Measurements from ENCODE around the gene PDE6C. TPM values are rescaled to one million over a fixed set of nuclear protein-coding genes. Genes with fewer than 3 reads are reported as not detected.

Gene PDE6C
- total RNA-seq, 2 donors from 2014 or later = not detected

DNA sequence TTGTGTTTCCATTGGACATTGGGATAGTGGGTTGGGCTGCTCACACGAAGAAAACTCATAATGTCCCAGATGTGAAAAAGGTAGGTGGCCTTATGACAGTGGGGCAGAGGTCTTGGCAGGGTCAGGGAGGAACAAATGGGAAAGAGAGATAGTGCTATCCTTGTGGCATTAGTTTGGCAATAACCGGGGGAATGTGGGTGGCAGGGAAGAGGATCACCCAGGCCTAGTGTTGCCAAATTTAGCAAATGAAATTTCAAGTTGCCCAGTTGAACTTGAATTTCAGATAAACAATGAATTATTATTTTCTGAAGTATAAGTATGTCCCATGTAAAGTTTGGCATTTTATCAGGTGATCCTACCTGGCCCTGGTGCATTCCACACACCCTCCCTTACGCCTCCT, 789 bp downstream of the PDE6C start:
- H3K27me3 ChIP-seq = no peaks in the 10 kb centered on the region
- H3K4me3 ChIP-seq = no peak overlapping the region
- no peaks in the 10 kb centered on the region for H3K36me3 ChIP-seq (replicated peaks in 1 of 2; ENCODE audit: insufficient read depth in 1 of 2, low read depth in 2 of 2)
- TF ChIP-seq CTCF (IDR thresholded peaks at IDR 0.05) = no peak
- TF ChIP-seq POLR2A (IDR thresholded peaks at IDR 0.05) = no peak
- no peaks in the 10 kb centered on the region for H3K9me3 ChIP-seq
- ATAC-seq (no peak), DNase-seq (no peak)
- intact Hi-C loops (cut with DNase I) = no loop called here
- H3K4me1 ChIP-seq = no peaks in the 10 kb centered on the region
- no peak overlapping the region for H3K27ac ChIP-seq
- WGBS, 2 donors = 60 to 63% methylated on average over 3 of the region's 3 CpGs

DNA sequence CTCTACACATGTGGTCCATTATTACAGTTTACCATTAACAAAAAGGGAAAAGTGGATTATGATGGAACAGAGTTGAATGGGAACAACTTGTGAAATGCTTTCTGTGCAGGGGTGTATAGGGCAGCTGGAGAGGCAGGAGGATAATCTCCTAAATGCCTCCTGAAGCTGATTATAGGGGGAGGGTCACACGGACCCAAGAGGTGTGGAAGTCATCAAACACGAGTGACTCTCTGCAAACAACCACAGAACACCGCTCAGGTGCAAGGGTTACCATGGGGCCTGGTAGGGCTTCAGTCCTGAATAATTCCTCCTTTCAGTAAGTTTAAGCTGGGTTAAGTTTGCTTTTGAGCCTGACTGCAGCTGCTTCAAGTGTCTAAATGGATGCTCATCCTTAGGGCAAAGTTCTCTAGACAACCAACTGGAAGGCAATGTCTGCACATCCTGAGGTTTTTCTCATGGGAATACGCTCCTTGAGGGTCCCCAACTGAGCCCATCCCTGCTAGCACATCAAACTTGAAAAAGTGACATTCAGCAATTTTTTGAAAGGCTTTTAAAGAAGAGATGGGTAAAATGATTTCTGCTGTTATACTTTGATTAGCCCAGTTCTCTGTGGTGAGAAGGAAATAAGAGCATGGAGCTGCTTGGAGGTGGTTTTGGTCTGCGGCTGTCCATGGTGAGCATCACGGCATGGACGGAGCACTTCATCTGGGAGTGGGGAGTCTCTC, 1.9 kb downstream of the PDE6C start:
- Histone ChIP-seq H3K27ac (no peak overlapping the region), H3K4me1 (no peaks in the 10 kb centered on the region), H3K27me3 (no peaks in the 10 kb centered on the region), H3K36me3 (replicated peaks in 1 of 2; ENCODE audit: insufficient read depth in 1 of 2, low read depth in 2 of 2) (no peaks in the 10 kb centered on the region), H3K4me3 (no peak overlapping the region), H3K9me3 (no peaks in the 10 kb centered on the region)
- 62 to 70% methylated on average over 7 of the region's 7 CpGs for WGBS, 2 donors
- ATAC-seq (no peak), DNase-seq (no peak)
- TF ChIP-seq POLR2A (IDR thresholded peaks at IDR 0.05) = no peak
- no peak for TF ChIP-seq CTCF (IDR thresholded peaks at IDR 0.05)
- intact Hi-C loops (cut with DNase I) = no loop called here

GRCh38 chr10:93615576-93616235, 3.4 kb downstream of the PDE6C start:
- TF ChIP-seq POLR2A (IDR thresholded peaks at IDR 0.05) (no peak), CTCF (IDR thresholded peaks at IDR 0.05) (no peak)
- ATAC-seq = no peak

GRCh38 chr10:93620925-93621324, 8.6 kb downstream of the PDE6C start:
- intact Hi-C loops (cut with DNase I) = no loop called here
- Histone ChIP-seq H3K4me1 (no peaks in the 10 kb centered on the region), H3K27me3 (no peaks in the 10 kb centered on the region), H3K36me3 (replicated peaks in 1 of 2; ENCODE audit: insufficient read depth in 1 of 2, low read depth in 2 of 2) (no peaks in the 10 kb centered on the region), H3K9me3 (no peaks in the 10 kb centered on the region), H3K4me3 (no peak overlapping the region), H3K27ac (no peak overlapping the region)
- no peak for TF ChIP-seq POLR2A (IDR thresholded peaks at IDR 0.05)
- TF ChIP-seq CTCF (IDR thresholded peaks at IDR 0.05) = no peak
- ATAC-seq (no peak), DNase-seq (no peak)
- WGBS, 2 donors = 65 to 74% methylated on average over 7 of the region's 7 CpGs

More at GRCh38 chr10:93615576-93616235, 3.4 kb downstream of the PDE6C start:
- no peaks in the 10 kb centered on the region for H3K4me1 ChIP-seq
- DNase-seq = no peak
- H3K27ac ChIP-seq = no peak overlapping the region
- H3K27me3 ChIP-seq = no peaks in the 10 kb centered on the region
- no peaks in the 10 kb centered on the region for H3K36me3 ChIP-seq (replicated peaks in 1 of 2; ENCODE audit: insufficient read depth in 1 of 2, low read depth in 2 of 2)
- WGBS, 2 donors = 67 to 73% methylated on average over 9 of the region's 9 CpGs
- no peaks in the 10 kb centered on the region for H3K9me3 ChIP-seq
- no peak overlapping the region for H3K4me3 ChIP-seq
- intact Hi-C loops (cut with DNase I) = no loop called here

Data from body of pancreas (tissue), 4 donors.